Subcutaneous adipose tissue (tissue), 4 donors: ENCODE measurements around the gene MEGF10. TPM values are rescaled to one million over a fixed set of nuclear protein-coding genes. Genes with fewer than 3 reads are reported as not detected.

Experiments used
- CTCF ChIP-seq: fragments of 450-650 bp; IDR thresholded peaks from one replicate; pipeline ENCODE4 v1.5.1; 2016; ENCODE audit warnings: low read depth, mild to moderate bottlenecking, control low read depth, antibody characterized with exemption, moderate library complexity
- total RNA-seq, 4 donors: library from RNA; depleted of rRNA; stranded (reverse); fragments of >200 nt; gene quantifications; one replicate each; pipeline ENCODE4 v1.1.0, GENCODE V29; 2016

The MEGF10 gene
- total RNA-seq, 4 donors from 2014 or later: 0.16 to 1.7 (median 0.78) TPM

- no peak for TF ChIP-seq CTCF
These were observed 142.9 kb downstream of the MEGF10 start for GRCh38 chr5:127433526-127433925.

DNA sequence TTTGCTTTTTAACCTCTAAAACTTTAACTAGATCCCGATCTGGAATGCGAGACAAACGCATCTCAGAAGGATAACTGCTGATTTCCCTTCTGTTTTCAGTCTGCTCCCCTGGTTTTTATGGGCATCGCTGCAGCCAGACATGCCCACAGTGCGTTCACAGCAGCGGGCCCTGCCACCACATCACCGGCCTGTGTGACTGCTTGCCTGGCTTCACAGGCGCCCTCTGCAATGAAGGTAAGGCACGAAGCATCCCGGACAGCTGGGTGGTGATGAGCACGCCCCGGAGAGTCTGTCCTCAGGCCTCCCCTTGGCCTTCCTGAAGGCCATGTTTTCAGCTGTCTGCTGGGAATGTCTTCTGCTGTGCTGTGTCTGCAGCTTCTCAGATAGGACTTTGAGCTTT lies 144.0 kb downstream of the MEGF10 start:
- TF ChIP-seq CTCF: no peak

DNA sequence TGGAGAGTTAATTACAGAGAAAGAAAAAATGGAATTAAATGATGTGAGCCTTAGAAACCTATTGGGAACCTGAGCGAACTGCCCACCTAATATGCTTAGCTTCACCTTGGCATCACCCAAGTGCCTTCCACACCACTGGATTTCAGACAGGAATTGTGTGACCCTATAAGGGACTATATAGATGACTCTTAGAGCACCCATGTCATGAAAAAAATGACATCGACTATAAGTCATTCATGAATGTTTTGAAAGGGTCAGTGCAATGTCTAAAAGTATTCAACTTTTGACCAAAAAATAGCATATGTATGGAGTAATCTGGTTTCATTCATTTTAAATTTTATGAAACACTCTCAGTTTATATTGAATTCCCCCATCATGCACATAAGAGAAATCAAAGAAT lies 145.2 kb downstream of the MEGF10 start:
- TF ChIP-seq CTCF: no peak

DNA sequence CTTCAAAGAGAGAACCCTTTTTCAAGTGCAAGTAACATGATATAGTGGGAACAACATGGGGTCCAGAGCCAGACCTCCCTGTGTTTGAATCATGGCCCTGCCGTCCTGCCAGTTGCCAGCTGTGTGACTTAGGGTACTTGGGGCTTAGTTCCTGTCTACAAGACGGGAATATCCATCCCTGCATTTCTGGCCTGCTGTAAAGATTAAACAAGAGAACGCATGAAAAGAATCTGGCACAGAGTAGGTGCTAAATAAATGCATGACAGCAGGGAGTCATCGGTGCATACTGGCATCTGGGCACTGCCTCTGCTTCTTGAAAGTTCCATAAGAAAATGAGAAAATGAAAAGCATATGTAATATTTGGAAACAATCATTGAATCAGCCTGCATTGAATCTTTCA lies 149.0 kb downstream of the MEGF10 start:
- no peak for TF ChIP-seq CTCF

DNA sequence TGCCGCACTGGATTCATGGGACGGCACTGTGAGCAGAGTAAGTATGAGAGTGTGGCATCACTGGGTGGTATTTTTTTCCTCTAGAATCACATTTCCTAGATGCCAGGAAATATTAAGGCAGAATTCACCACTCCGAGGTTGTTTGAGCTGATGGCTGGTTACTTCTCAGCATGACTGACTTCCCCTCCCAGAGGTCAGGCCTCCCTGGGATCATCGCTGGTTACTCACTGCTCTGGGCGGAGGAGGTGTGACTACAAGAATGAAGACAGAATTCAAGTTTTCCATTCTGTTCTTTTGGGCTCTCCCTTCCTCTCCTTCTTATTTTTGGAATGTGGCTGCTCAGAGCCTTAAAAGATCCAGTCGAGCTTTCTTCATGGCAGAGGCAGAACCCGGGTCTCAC lies 150.2 kb downstream of the MEGF10 start:
- no peak for TF ChIP-seq CTCF

DNA sequence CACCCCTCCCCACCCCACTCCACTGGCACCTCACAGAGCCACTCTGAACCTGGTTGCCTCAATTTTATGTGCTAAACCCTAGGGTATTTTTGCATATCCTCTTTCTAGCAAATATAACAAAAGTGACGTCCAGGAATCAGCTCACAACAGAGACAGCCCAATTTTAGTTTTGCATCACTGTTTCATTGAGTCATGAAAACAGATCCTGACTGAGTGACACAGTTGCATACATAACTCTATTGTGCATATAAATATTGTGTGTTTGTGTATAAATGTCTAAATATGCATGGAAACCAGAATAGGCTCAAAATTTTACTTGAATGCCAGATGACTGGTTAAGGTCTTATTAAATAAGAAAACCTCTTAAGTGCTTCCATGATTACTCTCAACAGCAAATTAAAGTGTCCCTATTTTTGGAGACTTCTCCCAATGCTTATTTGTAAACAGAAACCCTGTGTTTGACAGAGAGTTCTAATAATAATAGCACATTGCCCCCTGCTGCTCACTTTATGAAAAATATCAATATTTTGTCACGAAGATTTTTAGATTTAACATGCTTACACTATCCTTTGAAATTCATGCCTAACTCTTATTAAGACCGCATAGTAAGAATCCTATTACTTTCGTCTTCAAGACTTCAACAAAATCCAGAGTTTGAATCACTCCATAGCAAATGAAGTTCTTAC lies 151.3 kb downstream of the MEGF10 start:
- TF ChIP-seq CTCF: no peak

GRCh38 chr5:127444171-127444570 lies 153.6 kb downstream of the MEGF10 start:
- no peak for TF ChIP-seq CTCF
